Vagina (tissue), 2 donors: Measurements from ENCODE around the gene ADCY1. TPM values are rescaled to one million over a fixed set of nuclear protein-coding genes. Genes with fewer than 3 reads are reported as not detected.
A peak's percentile ranks its signal among the peaks of the same experiment; 100 is the strongest.

Experiments used
- DNase-seq, 2 donors: peaks; one replicate each; pipeline ENCODE4 v3.0.0-alpha.2; 2017; ENCODE audit errors: extremely low spot score in 2 of 2
- H3K27ac ChIP-seq: fragments of 200-600 bp; sonication (generic); one replicate; pipeline ENCODE4 v1.5.1; 2019
- H3K27me3 ChIP-seq: fragments of 200-600 bp; sonication (generic); one replicate; pipeline ENCODE4 v1.5.1; 2019
- H3K36me3 ChIP-seq, 2 donors: fragments of 200-600 bp; sonication (generic); one replicate each; pipeline ENCODE4 v1.5.1; 2017 to 2019
- H3K4me1 ChIP-seq: fragments of 200-600 bp; sonication (generic); one replicate; pipeline ENCODE4 v1.5.1; 2019
- H3K4me3 ChIP-seq, 2 donors: fragments of 200-600 bp; sonication (generic); 1 replicate in 1 of 2; 2 replicates in 1 of 2; pipeline ENCODE4 v1.5.1; 2016 to 2019
- H3K9me3 ChIP-seq: fragments of 200-600 bp; sonication (generic); one replicate; pipeline ENCODE4 v1.5.1; 2019
- CTCF ChIP-seq, 3 experiments: fragments of 450-650 bp in 2 of 3; fragments of 200-600 bp in 1 of 3; sonication (generic) in 1 of 3; IDR thresholded peaks; one replicate each; pipeline ENCODE4 v1.5.1; 2017 to 2019; ENCODE audit warnings: antibody characterized with exemption in 3 of 3, mild to moderate bottlenecking in 2 of 3, moderate library complexity in 2 of 3
- POLR2A ChIP-seq, 2 donors: fragments of 450-650 bp; IDR thresholded peaks; one replicate each; pipeline ENCODE4 v1.6.1; 2017; ENCODE audit warnings: antibody characterized with exemption in 2 of 2, mild to moderate bottlenecking in 2 of 2, moderate library complexity in 2 of 2
- POLR2AphosphoS5 ChIP-seq, 2 donors: sonication (generic); formaldehyde crosslinking; IDR thresholded peaks; one replicate each; pipeline ENCODE4 v1.9.0; 2017; ENCODE audit warnings: antibody characterized with exemption in 2 of 2, mild to moderate bottlenecking in 2 of 2, low read depth in 1 of 2; ENCODE audit not compliant: insufficient read depth in 1 of 2
- intact Hi-C: fragments of 100-400 bp; cut with DNase I; formaldehyde crosslinking; loops from one replicate; pipeline ENCODE4 v1.15.1; 2023
- total RNA-seq: library from RNA; depleted of rRNA; stranded (reverse); fragments of >200 nt; gene quantifications from one replicate; pipeline ENCODE4 v1.2.3, GENCODE V29; 2016

Gene ADCY1
- total RNA-seq, 1 donor from 2014 or later, result 2.5 TPM

GRCh38 chr7:45679516-45679915, 105.3 kb downstream of the ADCY1 start:
- no peaks in the 10 kb centered on the region for H3K27me3 ChIP-seq
- no peak overlapping the region for H3K4me3 ChIP-seq
- peak in 1 of 2 donors; percentile 72 for DNase-seq
- H3K27ac ChIP-seq, result no peak overlapping the region
- TF ChIP-seq POLR2AphosphoS5 (IDR thresholded peaks at IDR 0.05; ENCODE audit: insufficient read depth in 1 of 2, low read depth in 1 of 2) (no peak), CTCF (IDR thresholded peaks at IDR 0.05) (no peak), POLR2A (IDR thresholded peaks at IDR 0.05) (no peak)
- no peaks in the 10 kb centered on the region for H3K36me3 ChIP-seq
- H3K4me1 ChIP-seq, result no peaks in the 10 kb centered on the region
- intact Hi-C loops, result no loop called here
- no peaks in the 10 kb centered on the region for H3K9me3 ChIP-seq

- intact Hi-C loops, result no loop called here
- peak in 1 of 2 donors; percentile 62 for DNase-seq
- H3K27ac ChIP-seq, result no peak overlapping the region
- no peaks in the 10 kb centered on the region for H3K36me3 ChIP-seq
- no peaks in the 10 kb centered on the region for H3K4me1 ChIP-seq
- no peaks in the 10 kb centered on the region for H3K27me3 ChIP-seq
- TF ChIP-seq POLR2A (IDR thresholded peaks at IDR 0.05) (no peak), CTCF (IDR thresholded peaks at IDR 0.05) (no peak), POLR2AphosphoS5 (IDR thresholded peaks at IDR 0.05; ENCODE audit: insufficient read depth in 1 of 2, low read depth in 1 of 2) (no peak)
- no peak overlapping the region for H3K4me3 ChIP-seq
- H3K9me3 ChIP-seq, result no peaks in the 10 kb centered on the region
Measured at GRCh38 chr7:45680776-45681175, 106.6 kb downstream of the ADCY1 start.

- H3K36me3 ChIP-seq, result no peaks in the 10 kb centered on the region
- intact Hi-C loops, result no loop called here
- H3K9me3 ChIP-seq, result no peaks in the 10 kb centered on the region
- H3K27ac ChIP-seq, result no peak overlapping the region
- peak; percentile 69 to 79 for DNase-seq
- no peak overlapping the region for H3K4me3 ChIP-seq
- no peaks in the 10 kb centered on the region for H3K4me1 ChIP-seq
- H3K27me3 ChIP-seq, result no peaks in the 10 kb centered on the region
- no peak for TF ChIP-seq CTCF (IDR thresholded peaks at IDR 0.05)
- TF ChIP-seq POLR2A (IDR thresholded peaks at IDR 0.05), result no peak
- no peak for TF ChIP-seq POLR2AphosphoS5 (IDR thresholded peaks at IDR 0.05; ENCODE audit: insufficient read depth in 1 of 2, low read depth in 1 of 2)
Measured at GRCh38 chr7:45681596-45682357, 107.6 kb downstream of the ADCY1 start.

GRCh38 chr7:45682358-45682735, 108.2 kb downstream of the ADCY1 start:
- no peaks in the 10 kb centered on the region for H3K27me3 ChIP-seq
- no peaks in the 10 kb centered on the region for H3K36me3 ChIP-seq
- no peaks in the 10 kb centered on the region for H3K9me3 ChIP-seq
- H3K27ac ChIP-seq, result no peak overlapping the region
- DNase-seq, result peak in 1 of 2 donors; percentile 62
- intact Hi-C loops, result no loop called here
- no peak for TF ChIP-seq POLR2AphosphoS5 (IDR thresholded peaks at IDR 0.05; ENCODE audit: insufficient read depth in 1 of 2, low read depth in 1 of 2)
- TF ChIP-seq POLR2A (IDR thresholded peaks at IDR 0.05), result no peak
- H3K4me1 ChIP-seq, result no peaks in the 10 kb centered on the region
- no peak overlapping the region for H3K4me3 ChIP-seq

GRCh38 chr7:45682836-45683555, 108.8 kb downstream of the ADCY1 start:
- intact Hi-C loops, result no loop called here
- peak; percentile 58 to 67 for DNase-seq

More at GRCh38 chr7:45682836-45683555, 108.8 kb downstream of the ADCY1 start:
- TF ChIP-seq POLR2A (IDR thresholded peaks at IDR 0.05) (no peak), POLR2AphosphoS5 (IDR thresholded peaks at IDR 0.05; ENCODE audit: insufficient read depth in 1 of 2, low read depth in 1 of 2) (no peak), CTCF (IDR thresholded peaks at IDR 0.05) (no peak)
- H3K36me3 ChIP-seq, result no peaks in the 10 kb centered on the region
- H3K27me3 ChIP-seq, result no peaks in the 10 kb centered on the region
- H3K4me3 ChIP-seq, result no peak overlapping the region
- H3K27ac ChIP-seq, result no peak overlapping the region
- no peaks in the 10 kb centered on the region for H3K4me1 ChIP-seq
- H3K9me3 ChIP-seq, result no peaks in the 10 kb centered on the region
